Gastrocnemius medialis (tissue), 4 donors: Measurements from ENCODE around the gene HGFAC. TPM values are rescaled to one million over a fixed set of nuclear protein-coding genes. Genes with fewer than 3 reads are reported as not detected.

Source experiments
- ATAC-seq, 2 donors: fragments of 150-250 bp; one replicate each; pipeline ENCODE4 v1.9.1; 2016
- DNase-seq, 2 donors: peaks; one replicate each; pipeline ENCODE4 v3.0.0-alpha.2; 2019
- H3K27ac ChIP-seq, 4 donors: fragments of 200-600 bp; sonication (generic); 1 replicate in 1 of 4; 2 replicates in 3 of 4; pipeline ENCODE4 v1.5.1; 2016 to 2018; ENCODE audit warnings: mild to moderate bottlenecking in 2 of 4, moderate library complexity in 1 of 4
- H3K27me3 ChIP-seq, 3 donors: fragments of 200-600 bp; sonication (generic) in 2 of 3; 1 replicate in 1 of 3; 2 replicates in 2 of 3; pipeline versions ENCODE4 v1.5.1 to v1.6.0; 2016 to 2019; ENCODE audit warnings: mild to moderate bottlenecking in 1 of 3, moderate library complexity in 1 of 3
- H3K36me3 ChIP-seq, 2 donors: fragments of 200-600 bp; sonication (generic) in 1 of 2; one replicate each; pipeline ENCODE4 v1.5.1; 2017 to 2018
- H3K4me1 ChIP-seq, 2 donors: fragments of 200-600 bp; sonication (generic) in 1 of 2; one replicate each; pipeline ENCODE4 v1.5.1; 2016 to 2017; ENCODE audit warnings: mild to moderate bottlenecking in 2 of 2
- H3K4me3 ChIP-seq, 4 donors: fragments of 200-600 bp; sonication (generic) in 3 of 4; 1 replicate in 1 of 4; 2 replicates in 3 of 4; pipeline ENCODE4 v1.5.1; 2016 to 2019; ENCODE audit warnings: mild to moderate bottlenecking in 2 of 4
- H3K9me3 ChIP-seq, 3 donors: fragments of 200-600 bp; sonication (generic) in 2 of 3; 1 replicate in 1 of 3; 2 replicates in 2 of 3; pipeline ENCODE4 v1.5.1; 2016 to 2019
- POLR2A ChIP-seq, 2 donors: fragments of 450-650 bp; IDR thresholded peaks; one replicate each; pipeline ENCODE4 v1.6.1; 2017; ENCODE audit warnings: antibody characterized with exemption in 2 of 2, mild to moderate bottlenecking in 2 of 2, moderate library complexity in 2 of 2
- in situ Hi-C, 4 donors: fragments of 200-750 bp; cut with MboI; loops; one replicate each; pipeline versions ENCODE4 v1.15.0 to v1.8.0; 2017; ENCODE audit warnings: low sequenced_read_pairs in 4 of 4
- intact Hi-C: fragments of 100-400 bp; cut with DNase I; formaldehyde crosslinking; loops from one replicate; pipeline ENCODE4 v1.15.1; 2023; ENCODE audit warnings: low total_unique reads
- total RNA-seq, 4 donors: library from RNA; depleted of rRNA; stranded (reverse); fragments of >200 nt; gene quantifications; one replicate each; pipeline versions ENCODE4 v1.1.0 to v1.2.3, GENCODE V29; 2016
- TF ChIP-seq, protein P1 (sequence below), 5 experiments: fragments of 450-650 bp in 3 of 5; fragments of 200-600 bp in 2 of 5; sonication (generic) in 2 of 5; IDR thresholded peaks in 4 of 5; conservative IDR thresholded peaks in 1 of 5; 1 replicate in 4 of 5; 2 replicates in 1 of 5; pipeline ENCODE4 v1.5.1; 2016 to 2019; ENCODE audit warnings: antibody characterized with exemption in 5 of 5, mild to moderate bottlenecking in 3 of 5, moderate library complexity in 3 of 5

HGFAC gene
- total RNA-seq, 4 donors from 2014 or later = 0.20 to 0.68 (median 0.59) TPM

DNA sequence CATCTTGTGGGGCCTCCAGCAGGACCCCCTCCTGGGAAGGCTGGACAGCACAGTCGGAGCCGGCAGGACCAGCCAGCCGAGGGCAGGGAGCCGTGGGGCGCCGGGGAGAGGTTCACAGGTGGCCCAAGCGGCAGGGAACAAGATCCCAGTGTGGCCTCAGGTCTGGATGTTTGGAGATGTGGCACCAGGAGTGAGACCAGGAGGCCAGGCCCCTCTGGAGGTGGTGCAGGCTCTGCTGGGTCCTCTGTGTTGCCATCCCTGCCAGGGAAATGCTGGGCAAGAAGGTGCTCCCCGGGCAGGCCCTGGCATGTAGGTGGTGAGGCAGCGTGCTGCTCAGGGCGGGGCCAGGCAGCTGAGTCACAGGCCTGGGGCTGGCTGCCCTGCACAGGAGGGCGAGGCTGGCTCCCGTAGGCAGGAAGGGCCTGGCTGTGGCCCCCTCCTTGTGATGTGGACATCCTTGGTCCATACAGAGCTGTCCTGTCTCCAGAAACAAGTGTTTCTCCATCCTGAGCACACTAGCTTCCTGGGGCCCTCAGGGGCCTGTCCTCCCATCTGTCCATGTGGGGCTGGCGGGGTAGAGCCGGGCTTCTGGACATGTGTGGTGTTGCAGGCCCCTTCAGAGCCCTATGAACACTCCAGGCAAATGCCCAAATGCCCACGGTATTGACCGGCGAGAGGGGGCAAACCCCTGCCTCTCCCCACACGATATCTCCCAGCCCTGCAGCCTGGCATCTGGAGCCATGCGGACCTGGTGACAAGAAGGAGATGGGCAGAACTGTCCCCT lies 4.8 kb upstream of the HGFAC start:
- peak; percentile 34 to 64 for ATAC-seq
- no peak for TF ChIP-seq POLR2A (IDR thresholded peaks at IDR 0.05)
- TF ChIP-seq, protein P1, sequence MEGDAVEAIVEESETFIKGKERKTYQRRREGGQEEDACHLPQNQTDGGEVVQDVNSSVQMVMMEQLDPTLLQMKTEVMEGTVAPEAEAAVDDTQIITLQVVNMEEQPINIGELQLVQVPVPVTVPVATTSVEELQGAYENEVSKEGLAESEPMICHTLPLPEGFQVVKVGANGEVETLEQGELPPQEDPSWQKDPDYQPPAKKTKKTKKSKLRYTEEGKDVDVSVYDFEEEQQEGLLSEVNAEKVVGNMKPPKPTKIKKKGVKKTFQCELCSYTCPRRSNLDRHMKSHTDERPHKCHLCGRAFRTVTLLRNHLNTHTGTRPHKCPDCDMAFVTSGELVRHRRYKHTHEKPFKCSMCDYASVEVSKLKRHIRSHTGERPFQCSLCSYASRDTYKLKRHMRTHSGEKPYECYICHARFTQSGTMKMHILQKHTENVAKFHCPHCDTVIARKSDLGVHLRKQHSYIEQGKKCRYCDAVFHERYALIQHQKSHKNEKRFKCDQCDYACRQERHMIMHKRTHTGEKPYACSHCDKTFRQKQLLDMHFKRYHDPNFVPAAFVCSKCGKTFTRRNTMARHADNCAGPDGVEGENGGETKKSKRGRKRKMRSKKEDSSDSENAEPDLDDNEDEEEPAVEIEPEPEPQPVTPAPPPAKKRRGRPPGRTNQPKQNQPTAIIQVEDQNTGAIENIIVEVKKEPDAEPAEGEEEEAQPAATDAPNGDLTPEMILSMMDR (IDR thresholded peaks at IDR 0.05 in 4 of 5, conservative IDR thresholded peaks at IDR 0.05 in 1 of 5) = no peak
- H3K4me3 ChIP-seq = no peak overlapping the region
- H3K4me1 ChIP-seq = peaks cover 0 to 4% of the 10 kb centered on the region in 2 donors
- no peaks in the 10 kb centered on the region for H3K36me3 ChIP-seq
- intact Hi-C loops = no loop called here
- H3K27ac ChIP-seq = peak overlapping the region in 3 of 4 donors; percentile 2 to 27 (median 20)
- no peaks in the 10 kb centered on the region for H3K9me3 ChIP-seq
- in situ Hi-C loops = loop anchor here in 1 of 4 donors (10.0 kb wide), 1 partner anchor 92 kb away; no protein-coding TSS in a partner anchor
- H3K27me3 ChIP-seq = no peaks in the 10 kb centered on the region
- DNase-seq = peak; percentile 35 to 77

DNA sequence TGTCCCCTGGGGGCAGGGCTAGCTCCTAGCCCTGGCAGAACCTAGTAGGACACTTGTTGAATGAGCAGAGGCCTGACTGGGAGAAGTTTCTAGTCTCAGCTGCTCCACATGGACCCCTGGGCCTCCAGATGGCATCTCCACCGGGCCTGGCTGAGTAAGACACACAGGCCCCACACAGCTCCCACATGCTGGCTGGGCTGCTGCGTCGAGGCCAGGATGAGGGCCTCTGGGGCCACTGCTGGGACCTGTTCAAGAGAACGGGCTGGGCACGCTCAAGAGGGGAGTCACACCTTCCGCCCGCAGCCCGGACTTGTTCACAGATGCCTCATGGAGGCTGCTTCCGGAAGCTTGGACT lies 4.2 kb upstream of the HGFAC start:
- no peaks in the 10 kb centered on the region for H3K27me3 ChIP-seq
- H3K36me3 ChIP-seq = no peaks in the 10 kb centered on the region
- DNase-seq (no peak), ATAC-seq (no peak)
- in situ Hi-C loops = loop anchor here in 1 of 4 donors (10.0 kb wide), 1 partner anchor 93 kb away; no protein-coding TSS in a partner anchor
- H3K9me3 ChIP-seq = no peaks in the 10 kb centered on the region
- H3K4me3 ChIP-seq = no peak overlapping the region
- intact Hi-C loops = no loop called here
- peak overlapping the region in 1 of 4 donors; percentile 27 for H3K27ac ChIP-seq
- H3K4me1 ChIP-seq = peaks cover 0 to 4% of the 10 kb centered on the region in 2 donors
- TF ChIP-seq POLR2A (IDR thresholded peaks at IDR 0.05) = no peak
- TF ChIP-seq, protein P1 (IDR thresholded peaks at IDR 0.05 in 4 of 5, conservative IDR thresholded peaks at IDR 0.05 in 1 of 5) = no peak

DNA sequence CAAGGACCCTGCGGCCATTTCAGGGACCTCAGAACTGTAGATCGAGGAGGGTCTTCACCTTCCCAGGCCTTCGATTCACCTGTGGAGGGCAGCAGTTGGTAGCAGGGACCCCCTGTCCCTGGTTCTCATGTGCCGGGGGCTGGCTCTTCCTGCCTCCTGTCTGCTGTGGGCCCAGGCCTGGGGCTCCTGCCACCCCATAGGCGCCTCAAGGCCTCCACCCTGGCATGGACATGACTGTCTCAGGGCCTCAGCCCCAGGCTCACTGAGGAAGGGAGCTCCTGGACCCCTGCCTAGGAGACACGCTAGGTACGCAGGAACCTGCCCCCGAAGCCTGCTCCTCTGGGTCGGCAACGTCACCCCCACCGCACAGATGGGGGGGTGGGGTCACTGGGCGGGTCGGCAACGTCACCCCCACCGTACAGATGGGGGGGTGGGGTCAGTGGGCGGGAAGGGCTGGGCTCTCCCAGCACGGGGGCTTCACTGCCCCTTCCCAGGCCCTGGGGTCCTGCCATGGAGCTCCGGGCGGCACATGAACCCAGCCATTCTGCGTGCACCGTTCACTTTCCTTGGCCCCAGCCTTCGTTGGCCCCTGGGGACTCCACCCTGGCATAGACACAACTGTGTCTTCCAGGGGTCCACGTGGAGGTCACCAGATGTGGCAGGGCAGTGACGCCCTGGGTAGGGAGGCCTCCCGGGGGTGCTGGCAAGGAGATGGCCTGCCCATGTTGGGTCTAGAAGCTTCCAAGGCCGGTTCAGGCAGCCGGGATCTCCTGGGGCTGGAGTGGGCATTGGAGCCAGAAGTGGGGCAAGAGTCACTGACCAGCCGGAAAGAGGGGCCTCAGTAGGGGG lies 3.5 kb upstream of the HGFAC start:
- H3K4me1 ChIP-seq = peaks cover 0 to 4% of the 10 kb centered on the region in 2 donors
- H3K36me3 ChIP-seq = no peaks in the 10 kb centered on the region
- H3K4me3 ChIP-seq = no peak overlapping the region
- intact Hi-C loops (no loop called here), in situ Hi-C loops (loop anchor here in 1 of 4 donors (10.0 kb wide), 1 partner anchor 93 kb away; no protein-coding TSS in a partner anchor)
- no peaks in the 10 kb centered on the region for H3K27me3 ChIP-seq
- ATAC-seq (no peak), DNase-seq (no peak)
- TF ChIP-seq, protein P1 (IDR thresholded peaks at IDR 0.05 in 4 of 5, conservative IDR thresholded peaks at IDR 0.05 in 1 of 5) = no peak
- TF ChIP-seq POLR2A (IDR thresholded peaks at IDR 0.05) = no peak
- no peaks in the 10 kb centered on the region for H3K9me3 ChIP-seq
- no peak overlapping the region for H3K27ac ChIP-seq

DNA sequence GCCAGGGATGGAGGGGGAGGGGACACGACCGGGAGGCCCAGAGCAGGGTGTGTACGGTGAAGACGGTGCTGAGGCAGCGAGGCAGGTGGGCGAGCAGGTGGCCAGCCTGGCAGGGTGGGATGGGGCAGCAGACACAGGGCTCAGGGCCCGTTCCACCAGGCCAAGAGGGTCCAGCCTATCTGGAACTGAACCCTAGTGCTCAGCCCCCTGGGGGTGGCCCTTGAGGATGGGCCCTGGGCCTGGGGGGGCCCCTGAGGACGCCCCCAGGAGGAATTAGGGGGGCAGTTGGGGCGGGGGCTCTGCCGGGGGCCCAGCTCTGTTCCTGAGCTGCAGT lies 3.0 kb upstream of the HGFAC start:
- in situ Hi-C loops = loop anchor here in 1 of 4 donors (10.0 kb wide), 1 partner anchor 94 kb away; no protein-coding TSS in a partner anchor
- no peak for ATAC-seq
- H3K4me3 ChIP-seq = no peak overlapping the region
- H3K27ac ChIP-seq = no peak overlapping the region
- no peaks in the 10 kb centered on the region for H3K9me3 ChIP-seq
- TF ChIP-seq POLR2A (IDR thresholded peaks at IDR 0.05) = no peak
- intact Hi-C loops = no loop called here
- DNase-seq = no peak
- no peaks in the 10 kb centered on the region for H3K36me3 ChIP-seq
- peaks cover 0 to 4% of the 10 kb centered on the region in 2 donors for H3K4me1 ChIP-seq
- H3K27me3 ChIP-seq = no peaks in the 10 kb centered on the region

DNA sequence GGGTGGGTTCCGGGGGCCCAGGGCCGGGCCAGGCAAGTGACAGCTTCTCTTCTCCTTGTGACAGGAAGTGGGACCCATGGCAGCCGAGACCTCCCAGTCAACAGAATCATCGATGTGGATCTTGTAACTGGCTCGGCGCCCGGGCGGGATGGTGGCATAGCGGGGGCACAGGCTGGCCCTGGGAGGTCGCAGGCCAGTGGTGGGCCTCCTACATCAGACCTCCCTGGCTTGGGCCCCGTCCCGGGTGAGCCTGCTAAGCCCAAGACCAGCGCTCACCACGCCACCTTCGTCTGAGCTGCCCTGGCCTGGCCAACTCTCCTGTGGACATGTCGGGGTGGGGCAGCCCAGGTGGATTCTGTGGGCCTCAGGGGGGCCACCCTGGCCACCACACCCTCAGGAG lies 2.4 kb upstream of the HGFAC start:
- in situ Hi-C loops = loop anchor here in 1 of 4 donors (10.0 kb wide), 1 partner anchor 95 kb away; no protein-coding TSS in a partner anchor
- Histone ChIP-seq H3K4me3 (no peak overlapping the region), H3K4me1 (peaks cover 0 to 4% of the 10 kb centered on the region in 2 donors), H3K36me3 (no peaks in the 10 kb centered on the region), H3K27ac (no peak overlapping the region), H3K27me3 (no peaks in the 10 kb centered on the region), H3K9me3 (no peaks in the 10 kb centered on the region)
- DNase-seq (no peak), ATAC-seq (no peak)
- TF ChIP-seq, protein P1 (IDR thresholded peaks at IDR 0.05 in 4 of 5, conservative IDR thresholded peaks at IDR 0.05 in 1 of 5) = no peak
- no peak for TF ChIP-seq POLR2A (IDR thresholded peaks at IDR 0.05)
- intact Hi-C loops = no loop called here
